ENCODE results near the gene PAFAH1B1.

The PAFAH1B1 gene

DNA sequence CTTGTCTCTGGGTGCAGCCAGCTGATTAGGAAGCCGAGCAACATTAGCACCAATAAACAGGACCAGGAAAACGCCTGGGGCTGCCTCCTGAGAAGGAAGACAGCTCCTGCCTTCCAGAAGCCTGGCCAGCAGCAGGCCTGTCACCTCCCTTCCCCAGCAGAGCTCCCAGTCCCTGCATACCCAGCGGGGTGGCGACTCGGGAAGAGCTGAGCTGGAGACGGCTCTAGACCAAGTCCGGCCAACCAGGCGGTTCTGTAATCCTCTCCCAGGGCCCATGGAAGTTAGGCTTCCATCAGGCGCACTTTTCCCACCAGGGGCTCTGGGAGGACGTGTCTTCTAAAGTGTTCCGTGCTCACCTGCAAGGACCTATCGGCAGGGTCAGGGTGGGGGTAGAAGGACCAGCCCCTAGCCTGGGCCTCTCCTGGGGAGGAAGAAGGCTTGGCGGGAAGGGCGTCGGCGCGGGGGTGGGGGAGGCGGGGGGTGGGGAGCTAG is 130.1 kb downstream of the PAFAH1B1 start:
- no peak for DNase-seq

DNA sequence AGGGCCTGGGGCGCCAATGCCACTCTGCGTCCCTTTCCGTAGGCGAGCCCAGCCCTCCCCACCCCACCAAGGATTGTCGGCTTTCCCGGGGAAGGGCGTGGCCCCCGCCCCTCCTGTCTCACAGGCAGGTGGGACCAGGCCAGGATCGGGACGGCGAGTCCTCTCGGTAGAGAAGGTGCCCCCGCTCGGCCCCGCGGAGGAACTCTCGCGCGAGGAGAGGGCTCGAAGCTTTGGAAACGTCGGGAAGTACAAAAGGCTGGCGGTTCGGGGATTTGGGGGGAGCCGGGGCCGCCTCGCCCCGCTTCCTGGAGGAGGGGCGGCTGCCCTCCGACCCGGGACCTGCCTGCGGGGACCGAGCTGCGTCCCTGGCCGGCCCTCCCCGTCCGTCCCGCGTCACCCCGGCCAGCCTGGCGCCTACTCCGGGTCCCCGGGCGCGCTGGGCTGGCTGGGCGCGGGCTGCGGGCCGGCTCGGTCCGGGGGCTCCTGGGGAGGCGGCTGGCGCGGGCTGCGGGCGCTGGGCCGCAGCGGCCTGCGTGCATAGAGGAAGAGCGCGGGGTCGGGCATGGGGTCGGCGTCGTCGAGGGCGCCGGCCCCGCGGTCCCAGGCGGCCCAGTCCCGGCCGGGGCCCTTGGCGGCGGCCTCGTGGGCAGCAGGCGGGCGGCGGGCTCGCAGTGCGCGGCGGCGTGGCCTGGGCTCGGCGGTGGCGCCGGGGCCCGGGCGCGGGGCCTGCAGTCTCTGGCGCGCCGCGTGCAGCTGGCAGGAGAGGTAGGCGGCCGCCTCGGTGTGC is 130.7 kb downstream of the PAFAH1B1 start:
- DNase-seq: no peak

DNA sequence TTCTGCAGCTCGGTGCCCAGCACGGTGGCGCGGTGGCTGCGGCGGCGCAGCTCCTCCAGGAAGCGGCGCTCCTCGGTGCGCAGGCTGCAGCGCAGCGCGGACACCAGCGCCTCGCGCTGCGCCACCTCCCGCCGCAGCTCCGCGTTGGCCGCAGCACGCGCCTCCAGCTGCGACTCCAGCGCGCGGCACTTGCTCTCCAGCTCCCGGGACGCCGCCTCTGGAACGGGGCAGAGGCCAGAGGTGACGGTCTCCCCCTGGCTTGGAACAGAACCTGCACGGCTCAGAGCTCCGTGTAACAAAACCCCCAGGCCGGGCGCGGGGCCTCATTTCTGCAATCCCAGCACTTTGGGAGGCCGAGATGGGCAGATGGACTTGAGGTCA is 131.3 kb downstream of the PAFAH1B1 start:
- no peak for DNase-seq

DNA sequence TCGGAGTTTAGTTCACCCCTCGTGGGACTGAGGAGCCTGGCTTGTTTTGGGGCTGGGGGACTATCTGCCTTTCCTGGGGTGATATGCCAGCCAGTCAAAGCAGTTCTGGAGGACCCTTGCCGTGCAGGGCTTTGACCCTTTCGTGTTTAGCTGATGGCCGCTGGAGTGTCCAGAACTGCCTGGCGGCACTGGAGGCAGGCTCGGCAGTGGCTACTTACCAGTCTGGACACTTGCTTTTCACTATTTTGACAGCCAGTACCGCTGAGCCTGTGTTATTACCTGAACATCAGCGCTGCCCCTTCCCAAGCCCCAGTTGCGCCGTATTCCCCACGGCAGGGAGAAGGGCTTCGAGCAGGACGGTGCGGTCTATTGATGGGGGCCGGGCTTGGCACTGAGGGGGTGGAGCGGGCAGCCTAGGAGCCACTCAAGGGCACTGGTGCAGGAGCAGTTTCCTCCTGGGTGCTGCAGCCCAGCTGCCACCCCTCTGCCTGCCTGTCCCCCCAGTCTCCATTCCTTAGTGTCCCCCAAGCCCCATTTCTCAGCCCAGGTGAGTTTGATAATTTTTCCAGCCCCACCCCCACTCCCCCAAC is 137.4 kb downstream of the PAFAH1B1 start:
- no peak for DNase-seq

DNA sequence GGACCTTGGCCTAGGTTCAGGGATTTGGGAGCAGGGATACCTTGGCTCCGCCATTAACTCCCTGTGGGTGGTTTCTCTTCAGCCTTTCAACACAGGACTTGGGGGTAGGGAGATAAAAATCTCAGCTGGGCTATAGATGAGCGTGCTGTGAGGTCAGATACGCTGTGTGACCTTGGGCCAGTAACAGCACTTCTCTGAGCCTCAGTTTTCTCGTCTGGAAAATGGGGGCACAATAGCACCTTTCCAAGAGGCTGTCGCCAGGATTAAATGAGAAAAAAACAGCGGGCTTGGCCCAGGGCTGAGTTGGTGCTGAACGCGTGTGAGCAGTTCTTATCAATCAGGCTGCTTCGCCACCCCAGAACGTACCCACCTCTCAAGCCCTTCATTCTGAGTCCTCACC is 138.4 kb downstream of the PAFAH1B1 start:
- DNase-seq: no peak

DNA sequence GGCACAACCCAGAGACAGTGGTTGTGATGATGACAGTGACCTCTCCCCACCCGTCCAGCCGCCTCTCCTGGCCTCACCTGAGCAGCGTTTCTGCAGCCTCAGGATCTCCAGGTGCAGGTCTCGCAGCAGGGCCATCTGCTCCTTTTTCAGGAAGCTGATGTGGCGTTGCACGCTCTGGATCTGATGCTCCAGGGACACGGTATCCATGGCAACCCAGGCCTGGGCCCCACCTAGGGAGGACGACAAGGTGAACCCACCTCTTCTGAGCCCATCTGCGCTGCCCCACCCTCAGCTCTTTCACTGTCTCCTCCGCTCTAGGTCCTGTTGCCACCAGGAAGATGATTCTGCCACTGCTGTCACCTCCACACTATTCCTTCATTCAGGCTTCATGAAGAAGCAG is 141.5 kb downstream of the PAFAH1B1 start:
- DNase-seq: peak; percentile 97
